ENCODE data around the gene MANBA. TPM values are rescaled to one million over a fixed set of nuclear protein-coding genes. Genes with fewer than 3 reads are reported as not detected.

MANBA gene
- total RNA-seq (2021): 21.4 and 22.0 TPM in 2 replicates
- long read RNA-seq, transcript MANBA-201 (17 exons, 3,361 nt): major isoform, 118 of 154 reads
- long read RNA-seq, partial matches to known transcripts: 1 of 154 reads
- long read RNA-seq, other reads (novel, unspliced or antisense): 31 of 154 reads

DNA sequence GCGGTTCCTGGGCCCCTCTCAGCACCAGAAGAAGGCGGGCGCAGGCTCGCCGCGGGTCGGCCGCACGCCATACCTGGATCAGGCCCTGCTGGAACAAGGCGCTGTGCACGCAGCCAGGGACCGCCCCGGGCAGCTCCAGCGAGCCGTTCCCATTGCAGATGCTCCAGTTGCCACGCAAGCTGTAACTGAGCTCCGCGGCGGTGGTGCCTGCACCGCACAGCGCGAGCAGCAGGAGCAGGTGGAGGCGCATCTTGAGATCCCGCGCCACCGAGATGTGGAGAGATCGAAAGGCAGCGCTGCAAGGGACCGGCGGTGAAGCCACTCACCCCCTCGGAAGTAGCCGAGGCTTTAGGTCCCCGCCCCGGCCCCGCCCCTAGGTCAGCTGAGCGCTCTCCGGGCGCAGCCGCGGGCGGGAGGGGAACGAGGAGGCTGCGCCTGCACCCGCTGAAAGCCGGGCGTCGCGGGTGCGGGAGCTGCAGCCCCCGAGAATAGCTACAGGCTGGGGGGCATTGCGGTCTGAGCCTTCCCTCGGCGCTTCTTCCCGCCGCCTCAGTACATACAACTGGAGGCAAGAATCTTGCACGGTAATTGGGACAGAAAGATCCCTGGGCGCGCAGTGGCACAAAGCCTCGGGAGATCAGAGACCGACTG lies at the start of gene MANBA:
Gene MANBA, minus strand, starts transcription at position 324 of the 651 bp plus-strand sequence. Its CDS starts 74 bp downstream, at position 250.
- Histone ChIP-seq H2AK5ac (ENCODE audit: insufficient read length, low read length) (no peak within 1 kb of the TSS), H3K79me2 (ENCODE audit: insufficient read depth, low read length) (peaks cover 10% of the 10 kb centered on the region; the same call in 1 of the 2 replicates), H3K18ac (ENCODE audit: insufficient read length, low read depth, low read length) (peak within 1 kb of the TSS; percentile 16), H4K91ac (ENCODE audit: insufficient read length, low read depth, low read length) (no peak within 1 kb of the TSS), H3K23ac (ENCODE audit: insufficient read length, low read depth, low read length) (no peak within 1 kb of the TSS), H3K27me3 (ENCODE audit: insufficient read depth, low read length) (no peaks in the 10 kb centered on the region), H3K9me3 (ENCODE audit: control insufficient read depth, low read depth, low read length) (no peaks in the 10 kb centered on the region), H3K56ac (ENCODE audit: insufficient read length, low read depth, low read length) (no peak within 1 kb of the TSS), H2BK5ac (ENCODE audit: insufficient read length, low read length) (no peak within 1 kb of the TSS), H2AFZ (ENCODE audit: low read length) (peak within 1 kb of the TSS; percentile 79), H2BK12ac (ENCODE audit: insufficient read length, low read depth, low read length) (no peak within 1 kb of the TSS), H4K8ac (replicated peaks; ENCODE audit: insufficient read length, low read depth, low read length) (no peak within 1 kb of the TSS), H2BK20ac (ENCODE audit: low read depth, low read length, poor library complexity, severe bottlenecking) (no peak within 1 kb of the TSS), H3K9ac (ENCODE audit: extremely low read depth, insufficient read length, low read length) (peak within 1 kb of the TSS; percentile 73), H3K4me2 (ENCODE audit: insufficient read depth, insufficient read length, low read length) (peak within 1 kb of the TSS; percentile 99), H3K79me1 (ENCODE audit: insufficient read depth, low read depth, low read length, poor library complexity, severe bottlenecking) (peaks cover 2% of the 10 kb centered on the region), H3T11ph (ENCODE audit: low read length) (no peak within 1 kb of the TSS), H3K14ac (ENCODE audit: insufficient read depth, low read length) (peak within 1 kb of the TSS; percentile 80), H3K23me2 (ENCODE audit: insufficient read length, low read depth, low read length, poor library complexity, severe bottlenecking) (peaks cover 14% of the 10 kb centered on the region), H2BK120ac (ENCODE audit: low read depth, low read length, poor library complexity, severe bottlenecking) (no peak within 1 kb of the TSS), H2BK15ac (ENCODE audit: low read depth, low read length) (no peak within 1 kb of the TSS), H4K5ac (ENCODE audit: insufficient read length, low read depth, low read length) (no peak within 1 kb of the TSS), H3K4me1 (ENCODE audit: insufficient read depth, low read length) (no peaks in the 10 kb centered on the region), H3K27ac (ENCODE audit: insufficient read length, low read depth, low read length) (no peak within 1 kb of the TSS), H3K4ac (ENCODE audit: low read depth, low read length) (no peak within 1 kb of the TSS), H4K20me1 (ENCODE audit: control insufficient read depth, insufficient read depth, insufficient read length) (no peaks in the 10 kb centered on the region)
- Mint-ChIP-seq H3K4me3 (peak within 1 kb of the TSS; percentile 88 to 96), H3K4me1 (peaks cover 26% of the 10 kb centered on the region in 2 experiments), H3K27me3 (ENCODE audit: low read depth) (peaks cover 6% of the 10 kb centered on the region), H3K36me3 (ENCODE audit: insufficient read depth in 1 of 3, low read depth in 3 of 3) (peaks cover 4 to 8% (median 7%) of the 10 kb centered on the region in 3 experiments), H3K27ac (peak within 1 kb of the TSS in 2 of 3 experiments; percentile 93 to 95; a peak in 5 of 7 replicates), H3K9me3 (peaks cover 7 to 13% of the 10 kb centered on the region in 2 experiments; a peak in 4 of 5 replicates)
- TF ChIP-seq, protein P1, sequence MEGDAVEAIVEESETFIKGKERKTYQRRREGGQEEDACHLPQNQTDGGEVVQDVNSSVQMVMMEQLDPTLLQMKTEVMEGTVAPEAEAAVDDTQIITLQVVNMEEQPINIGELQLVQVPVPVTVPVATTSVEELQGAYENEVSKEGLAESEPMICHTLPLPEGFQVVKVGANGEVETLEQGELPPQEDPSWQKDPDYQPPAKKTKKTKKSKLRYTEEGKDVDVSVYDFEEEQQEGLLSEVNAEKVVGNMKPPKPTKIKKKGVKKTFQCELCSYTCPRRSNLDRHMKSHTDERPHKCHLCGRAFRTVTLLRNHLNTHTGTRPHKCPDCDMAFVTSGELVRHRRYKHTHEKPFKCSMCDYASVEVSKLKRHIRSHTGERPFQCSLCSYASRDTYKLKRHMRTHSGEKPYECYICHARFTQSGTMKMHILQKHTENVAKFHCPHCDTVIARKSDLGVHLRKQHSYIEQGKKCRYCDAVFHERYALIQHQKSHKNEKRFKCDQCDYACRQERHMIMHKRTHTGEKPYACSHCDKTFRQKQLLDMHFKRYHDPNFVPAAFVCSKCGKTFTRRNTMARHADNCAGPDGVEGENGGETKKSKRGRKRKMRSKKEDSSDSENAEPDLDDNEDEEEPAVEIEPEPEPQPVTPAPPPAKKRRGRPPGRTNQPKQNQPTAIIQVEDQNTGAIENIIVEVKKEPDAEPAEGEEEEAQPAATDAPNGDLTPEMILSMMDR (conservative IDR thresholded peaks at IDR 0.05): no peak
- peak; percentile 90 for DNase-seq
- WGBS (ENCODE audit: extremely low coverage, insufficient read length, low lambda C conversion rate): no CpG with 5 or more reads among the region's 60 CpGs
